ENCODE measurements around the gene THOP1.

The THOP1 gene

DNA sequence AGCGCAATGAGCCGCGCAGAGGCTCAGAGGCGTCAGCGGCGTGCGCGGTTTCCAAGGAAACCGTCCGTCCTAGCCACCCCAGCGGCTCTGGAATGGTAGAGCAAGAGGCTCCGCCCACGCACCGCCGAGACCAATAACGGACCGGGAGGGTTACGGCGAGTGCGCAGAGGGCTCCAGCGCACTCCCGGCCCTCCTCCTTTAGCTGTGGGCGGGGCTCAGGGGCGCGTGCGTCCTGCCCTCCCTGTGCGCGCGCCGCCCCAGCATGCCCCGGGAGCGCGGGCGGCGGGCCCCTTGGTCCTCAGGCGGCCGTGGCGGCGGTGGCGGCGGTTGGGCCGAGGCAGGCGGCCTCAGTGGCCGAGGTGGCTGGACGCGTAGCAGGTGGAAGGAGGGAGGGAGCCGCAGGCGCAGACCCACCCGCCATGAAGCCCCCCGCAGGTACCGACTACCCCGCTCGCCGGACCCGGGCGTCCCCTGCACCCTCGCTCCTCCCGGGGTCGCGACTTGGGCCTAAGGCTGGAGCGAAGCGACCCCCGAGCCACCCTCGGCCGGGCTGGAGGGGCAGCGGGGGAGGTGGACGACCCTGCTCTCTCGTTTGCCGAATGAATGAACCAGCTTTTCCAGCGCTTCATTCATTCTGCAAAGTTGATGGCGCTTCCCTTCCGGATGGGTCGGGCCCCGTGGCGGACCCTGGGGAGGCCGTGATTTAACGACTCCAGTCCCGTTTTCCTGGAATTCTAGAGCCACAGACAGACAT lies at the start of gene THOP1:
TSS of gene THOP1 (plus strand) at position 260 of the 754 bp plus-strand sequence. CDS start at position 420, 160 bp downstream.
- DNase-seq = peak; percentile 99

DNA sequence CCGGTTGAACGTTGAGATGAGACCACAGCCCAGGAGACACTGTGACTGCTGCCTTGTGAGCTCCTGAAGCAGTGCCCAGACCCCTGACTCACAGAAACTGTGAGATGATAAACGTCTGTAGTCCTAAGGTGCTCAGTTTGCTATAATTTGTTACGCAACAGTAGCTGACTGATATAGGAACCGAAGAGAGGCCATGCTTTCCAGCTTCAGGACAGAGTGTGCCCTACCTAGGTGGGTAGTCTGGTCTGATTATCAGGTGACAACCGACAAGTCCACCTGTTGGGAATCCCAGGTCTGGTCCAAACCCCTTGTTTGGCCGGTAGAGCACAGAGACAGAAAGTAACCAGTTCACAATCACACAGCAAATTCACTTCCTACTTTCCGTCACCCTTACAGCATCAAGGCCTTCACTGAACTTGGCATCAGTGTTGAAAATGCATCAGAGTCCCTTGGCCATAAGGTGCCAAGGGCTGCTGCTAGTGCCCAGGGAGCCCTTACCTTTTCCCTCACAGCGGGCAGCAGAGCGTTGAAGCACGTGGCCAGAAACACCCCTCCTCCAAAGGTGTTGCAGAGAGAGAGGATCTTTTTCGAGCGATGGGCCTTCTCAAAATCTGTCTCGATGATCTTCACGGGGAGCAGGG lies 48.6 kb upstream of the THOP1 start:
- no peak for DNase-seq

DNA sequence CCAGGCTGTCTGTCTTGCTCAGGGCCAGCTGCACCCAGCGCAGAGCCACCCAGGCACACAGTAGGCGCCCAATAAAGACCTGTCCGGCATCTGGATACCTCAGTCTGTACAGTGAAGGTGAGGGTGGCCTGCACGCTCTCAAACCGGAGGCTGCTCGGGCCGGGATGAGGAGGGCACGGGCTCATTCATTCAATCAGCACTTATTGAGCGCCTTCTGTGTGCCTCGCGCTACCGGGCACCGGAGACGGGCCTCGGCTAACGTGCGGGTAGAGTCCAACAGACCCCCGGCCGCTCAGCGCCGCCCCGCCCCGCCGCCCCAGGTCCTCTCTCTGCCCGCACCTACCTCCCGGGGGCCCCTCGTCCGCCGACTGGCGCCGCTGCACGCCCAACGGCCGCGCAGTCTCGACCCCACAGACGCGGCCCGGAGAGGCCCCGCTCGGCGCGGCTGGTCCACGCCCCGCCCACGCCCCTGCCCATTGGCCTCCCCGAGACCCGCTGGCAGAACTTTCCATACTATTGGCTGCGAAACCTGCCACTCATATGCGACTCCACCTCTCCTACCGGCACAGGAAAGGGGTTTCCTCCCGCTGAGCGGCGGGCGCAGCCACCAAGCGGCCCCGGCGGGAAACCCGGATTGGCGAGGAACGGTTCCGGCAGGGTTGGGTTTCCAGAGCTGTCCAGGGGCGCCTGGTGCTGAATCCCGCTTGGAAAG lies 45.5 kb upstream of the THOP1 start, which contains the start of gene SLC39A3:
TSS of gene SLC39A3 (minus strand) at position 416 of the 712 bp plus-strand sequence. CDS start 2,760 bp downstream, outside the sequence.
- peak; percentile 100 for DNase-seq

DNA sequence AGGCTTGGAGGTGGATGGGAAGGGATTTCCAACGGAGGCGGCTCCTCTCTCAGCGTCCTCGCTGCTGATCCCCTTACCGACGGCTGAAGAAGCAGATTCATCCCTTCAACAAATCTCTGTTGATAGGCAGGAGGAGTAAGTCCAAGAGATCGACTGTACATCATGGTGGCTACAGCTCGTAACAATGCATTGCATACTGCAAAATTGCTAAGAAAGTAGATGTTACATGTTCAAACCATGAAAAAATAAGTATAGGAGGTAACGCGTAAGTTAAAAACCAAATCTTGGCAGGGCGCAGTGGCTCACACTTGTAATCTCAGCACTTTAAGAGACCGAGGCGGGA lies 45.0 kb upstream of the THOP1 start:
- DNase-seq = no peak

DNA sequence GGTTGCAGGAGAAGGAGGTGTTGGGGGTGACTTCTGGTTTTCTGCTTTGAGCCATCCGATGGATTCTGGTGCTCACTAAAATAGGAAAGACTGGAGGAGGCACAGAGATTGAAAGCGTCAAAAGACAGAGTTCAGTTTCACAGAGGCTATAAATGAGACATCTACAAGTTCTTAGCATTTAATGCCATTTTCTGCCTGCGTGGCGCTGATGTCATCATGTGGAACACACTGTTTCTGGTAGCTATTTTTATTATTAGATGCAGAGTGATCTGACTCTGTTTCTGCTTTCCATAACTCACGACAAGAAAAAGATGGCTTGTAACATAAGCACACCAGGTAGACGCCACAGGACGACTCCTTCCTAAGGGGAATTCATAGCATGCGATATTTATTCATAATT lies 42.2 kb upstream of the THOP1 start:
- no peak for DNase-seq

DNA sequence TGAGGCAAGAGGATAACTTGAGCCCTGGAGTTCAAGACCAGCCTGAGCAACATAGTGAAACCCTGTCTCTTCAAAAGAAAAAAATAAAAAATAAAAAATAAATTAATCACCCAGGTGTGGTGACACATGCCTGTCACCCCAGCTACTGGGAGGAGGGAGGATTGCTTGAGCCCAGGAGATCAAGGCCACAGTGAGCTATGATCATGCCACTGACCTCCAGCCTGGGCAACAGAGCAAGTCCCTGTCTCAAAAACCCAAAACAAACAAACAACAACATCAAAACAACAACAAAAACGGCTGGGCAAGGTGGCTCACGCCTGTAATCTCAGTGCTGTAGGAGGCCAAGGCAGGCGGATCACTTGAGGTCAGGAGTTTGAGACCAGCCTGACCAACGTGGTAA lies 41.2 kb upstream of the THOP1 start:
- no peak for DNase-seq

DNA sequence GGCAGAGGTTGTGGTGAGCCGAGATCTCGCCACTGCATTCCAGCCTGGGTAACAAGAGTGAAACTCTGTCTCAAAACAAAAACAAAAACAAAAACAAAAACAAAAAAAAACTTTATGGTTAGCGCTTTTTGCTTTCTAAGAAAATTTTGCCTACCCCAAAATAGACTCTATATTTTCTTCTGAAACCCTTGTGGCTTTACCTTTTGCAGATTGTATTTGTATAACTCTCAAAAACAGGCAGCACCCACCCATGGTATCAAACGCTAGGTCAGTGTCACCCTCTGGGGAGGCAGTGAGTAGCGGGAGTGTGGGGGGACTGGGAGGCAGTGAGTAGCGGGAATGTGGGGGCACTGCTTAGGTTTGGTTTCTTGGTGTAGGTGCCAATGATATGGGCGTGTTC lies 38.0 kb upstream of the THOP1 start:
- no peak for DNase-seq

DNA sequence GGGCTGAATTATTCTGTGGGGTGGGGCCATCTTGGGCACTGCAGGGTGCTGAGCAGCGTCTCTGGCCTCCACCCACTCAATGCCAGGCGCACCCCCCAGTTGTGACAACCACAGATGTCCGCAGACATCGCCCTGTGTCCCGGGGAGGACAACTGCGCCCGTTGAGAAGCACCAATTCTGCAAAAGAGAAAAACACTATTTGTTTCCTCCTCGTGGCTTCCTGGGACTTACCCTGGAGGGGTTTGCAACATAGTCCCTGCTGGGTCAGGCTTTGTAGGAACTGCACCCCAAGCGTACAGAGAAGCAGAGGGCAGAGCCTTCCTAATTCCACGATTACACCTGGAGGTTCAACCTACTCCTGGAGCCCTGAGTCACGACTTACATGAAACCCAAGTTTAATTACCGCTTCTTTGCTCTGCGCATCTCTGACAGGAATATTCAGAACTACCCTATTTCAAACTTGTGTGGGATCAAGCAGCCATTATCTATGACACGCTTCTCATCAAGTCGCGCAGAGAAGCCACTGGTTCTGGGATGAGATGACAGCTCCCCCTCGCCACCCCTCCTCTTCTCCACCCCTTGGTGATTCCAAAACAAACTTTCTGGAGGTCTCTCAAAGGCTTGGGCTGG lies 34.4 kb upstream of the THOP1 start:
- DNase-seq = no peak

DNA sequence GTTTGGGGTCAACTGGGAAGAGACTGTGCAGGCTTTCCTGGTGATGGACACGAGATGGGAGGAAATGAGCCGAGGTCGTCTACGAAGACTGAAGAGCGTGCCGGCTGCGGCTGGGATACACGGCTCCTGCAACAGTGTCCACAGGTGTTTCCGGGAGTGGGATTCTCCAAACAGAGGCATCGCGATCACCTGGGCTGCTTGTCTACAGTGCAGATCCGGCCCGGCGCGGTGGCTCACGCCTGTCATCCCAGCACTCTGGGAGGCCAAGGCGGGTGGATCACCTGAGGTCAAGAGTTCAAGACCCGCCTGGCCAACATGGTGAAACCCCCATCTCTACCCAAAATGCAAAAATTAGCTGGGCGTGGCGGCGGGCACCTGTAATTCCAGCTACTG lies 33.9 kb upstream of the THOP1 start:
- DNase-seq = no peak

DNA sequence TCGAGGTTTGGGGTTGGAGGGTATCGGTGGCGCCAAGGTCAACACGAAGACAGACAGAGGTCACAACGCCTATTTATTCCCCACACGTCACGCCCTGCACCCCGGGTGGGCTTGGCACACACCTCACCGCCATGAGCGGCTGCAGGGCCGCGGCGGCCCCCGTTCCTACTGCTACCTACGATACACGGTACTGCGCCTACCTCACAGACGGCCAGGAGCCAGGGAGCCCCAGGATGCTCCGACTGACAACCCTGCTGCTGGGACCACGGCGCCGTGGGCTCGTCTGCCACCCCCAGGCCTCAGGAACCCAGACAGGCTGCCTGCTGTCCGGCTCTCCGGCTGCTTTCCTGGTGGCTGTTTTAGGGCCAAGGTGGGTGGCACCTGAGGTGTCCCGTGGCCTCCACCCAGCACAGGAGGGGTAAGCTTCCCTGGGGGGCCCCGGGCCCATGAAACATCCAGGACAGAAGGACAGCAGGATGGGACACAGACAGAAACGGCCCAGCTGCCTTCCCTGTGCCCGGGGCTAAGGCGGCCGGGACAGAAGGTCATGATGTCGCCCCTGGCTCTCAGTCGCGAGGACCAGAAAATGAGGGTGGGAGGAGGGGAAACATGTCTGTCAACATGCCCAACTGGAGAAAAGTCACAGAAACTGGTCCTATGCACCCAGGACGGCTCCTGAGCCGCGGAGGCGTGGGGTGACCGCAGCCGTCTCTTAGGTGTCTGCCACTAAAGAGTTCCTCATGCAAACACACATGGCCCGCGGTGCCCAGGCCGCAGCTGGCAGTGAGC lies 30.4 kb upstream of the THOP1 start:
- DNase-seq = no peak

DNA sequence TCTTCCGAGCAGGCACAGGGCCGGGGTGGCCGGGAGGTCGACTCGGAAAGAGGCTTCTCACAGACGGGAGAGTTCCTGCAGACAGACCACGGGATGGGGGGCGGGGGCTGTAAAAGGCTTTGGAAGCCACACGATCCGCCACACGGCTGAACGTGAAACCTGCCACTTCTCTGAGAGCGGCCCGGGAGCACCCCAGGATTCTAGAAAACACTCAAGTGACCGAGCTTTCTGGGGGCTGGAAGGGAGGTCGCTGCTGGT lies 29.9 kb upstream of the THOP1 start:
- DNase-seq = no peak

DNA sequence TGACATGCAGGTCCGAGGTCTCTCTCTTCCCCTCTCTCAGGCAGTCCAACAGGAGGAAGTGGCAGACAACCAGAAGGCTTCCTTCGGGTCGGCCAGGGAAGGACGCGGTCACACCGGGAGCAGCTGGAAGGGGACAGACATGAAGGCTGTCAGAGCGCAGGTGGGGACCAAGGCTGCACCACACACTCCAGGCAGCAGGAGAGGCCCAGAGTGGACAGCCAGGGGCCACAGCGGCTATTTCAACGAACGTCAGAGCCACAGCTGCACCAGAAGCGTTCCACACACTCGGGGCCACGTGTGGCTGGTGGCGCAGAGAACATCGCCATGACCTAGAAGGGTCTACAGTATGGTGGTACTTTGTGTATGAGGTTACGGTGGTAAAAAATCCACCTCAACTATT lies 29.5 kb upstream of the THOP1 start:
- no peak for DNase-seq

DNA sequence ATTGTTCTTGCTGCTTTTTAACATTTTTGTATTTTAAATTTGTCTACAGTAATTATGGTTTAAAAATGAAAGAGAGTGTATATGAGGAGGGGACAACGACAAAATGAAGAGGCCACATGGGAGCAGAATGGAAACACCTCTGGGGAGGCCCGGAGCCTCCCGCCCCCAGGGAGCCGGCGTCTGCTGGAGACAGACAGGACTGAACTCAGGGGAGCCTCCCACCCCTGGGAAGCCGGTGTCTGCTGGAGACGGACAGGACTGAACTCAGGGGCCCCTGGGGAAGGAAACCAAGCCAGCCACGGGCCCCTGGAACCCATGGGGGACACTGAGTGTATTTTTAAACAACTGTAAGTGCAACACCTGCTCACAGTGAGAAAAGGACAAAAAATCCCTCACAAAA lies 28.8 kb upstream of the THOP1 start:
- no peak for DNase-seq

DNA sequence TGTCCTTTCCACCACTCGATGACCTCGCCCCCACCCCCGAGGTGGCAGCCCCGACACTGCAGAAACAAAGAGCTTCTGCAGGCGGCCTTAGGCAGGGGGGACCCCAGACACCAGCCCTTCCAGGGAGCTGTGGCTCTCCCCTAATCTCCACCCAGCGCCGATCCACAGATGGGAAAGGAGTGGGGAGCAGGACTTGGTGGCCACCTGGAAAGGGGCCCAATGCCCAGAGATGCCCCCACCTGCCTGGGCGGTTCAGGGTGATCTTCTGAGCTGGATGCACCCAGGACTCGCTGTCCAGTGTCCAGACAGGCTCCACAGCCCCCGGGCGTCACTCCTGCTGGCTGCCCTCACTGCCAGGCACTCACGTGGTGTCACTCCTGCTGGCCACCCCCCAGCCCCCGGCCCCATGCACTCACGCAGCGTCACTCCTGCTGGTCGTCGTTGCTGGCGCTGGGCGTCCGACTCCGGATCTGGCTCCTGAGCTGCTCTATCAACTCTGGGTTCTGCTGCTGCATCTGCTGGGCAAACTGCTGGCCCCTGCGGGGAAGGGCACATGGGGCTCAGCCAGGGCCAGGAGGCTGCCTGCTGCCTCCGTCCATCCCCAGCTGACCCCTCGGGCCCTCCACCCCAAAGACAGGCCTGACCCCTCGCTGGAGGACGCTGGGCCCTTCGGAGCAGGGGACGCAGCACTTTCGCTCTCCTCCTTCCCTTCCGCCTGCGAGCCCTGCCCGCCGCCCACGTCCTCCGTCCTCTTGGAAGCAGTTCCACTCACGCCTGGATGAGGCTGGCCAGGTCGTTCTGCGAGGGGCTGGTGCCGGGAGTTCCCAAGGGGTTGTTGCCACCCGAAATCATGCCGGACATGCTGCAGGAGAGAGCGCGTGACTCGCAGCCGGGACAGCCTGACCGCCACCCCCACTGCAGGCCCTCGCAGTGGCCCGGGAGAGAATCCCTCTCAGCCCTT lies 28.1 kb upstream of the THOP1 start:
- no peak for DNase-seq

DNA sequence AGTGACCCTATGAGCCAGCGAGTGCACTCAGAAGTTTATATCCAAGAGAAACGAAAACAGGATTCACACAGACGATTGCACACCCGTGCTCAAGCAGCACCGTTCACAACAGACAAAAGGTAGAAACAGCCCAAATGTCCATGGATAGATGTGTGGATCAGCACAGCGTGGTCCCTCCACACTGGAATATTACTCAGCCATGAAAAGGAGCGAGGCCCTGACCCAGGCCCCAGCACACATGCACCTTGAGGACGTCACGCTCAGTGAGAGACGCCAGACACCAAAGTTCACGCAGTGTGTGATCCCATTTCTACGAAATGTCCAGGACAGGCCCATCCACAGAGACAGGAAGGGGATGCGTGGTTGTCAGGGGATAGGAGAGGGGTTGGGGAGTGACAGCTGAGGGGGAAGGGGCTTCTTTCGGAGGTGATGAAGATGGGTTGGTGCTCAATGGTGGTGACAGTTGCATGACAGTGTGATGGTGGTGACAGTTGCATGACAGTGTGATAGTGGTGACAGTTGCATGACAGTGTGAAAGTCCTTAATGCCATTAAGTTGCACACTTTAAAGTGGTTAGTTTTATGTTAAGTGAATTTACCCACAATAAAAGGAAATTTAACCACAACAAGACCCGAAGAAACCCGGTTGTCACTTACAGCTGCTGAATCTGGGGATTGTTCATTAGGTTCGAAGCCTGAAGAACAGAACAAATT lies 26.5 kb upstream of the THOP1 start:
- DNase-seq = no peak

DNA sequence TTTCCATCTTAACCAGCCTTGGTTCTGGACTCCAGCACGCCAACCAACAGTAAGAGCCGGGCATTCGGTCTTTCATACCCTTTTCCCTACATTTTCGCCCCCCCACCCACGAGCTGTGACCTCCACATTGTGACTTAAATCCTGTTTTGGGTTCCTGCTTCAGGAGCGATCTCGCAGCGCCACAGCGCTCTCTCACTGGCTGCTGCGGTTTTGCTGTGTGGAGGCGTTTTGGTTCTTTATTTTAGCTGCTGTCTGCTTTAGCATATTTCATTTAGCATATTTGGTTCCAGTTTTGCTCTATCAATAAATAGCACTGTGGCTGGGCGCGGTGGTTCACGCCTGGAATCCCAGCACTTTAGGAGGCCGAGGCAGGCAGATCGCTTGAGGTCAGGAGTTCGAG lies 25.9 kb upstream of the THOP1 start:
- DNase-seq = no peak

DNA sequence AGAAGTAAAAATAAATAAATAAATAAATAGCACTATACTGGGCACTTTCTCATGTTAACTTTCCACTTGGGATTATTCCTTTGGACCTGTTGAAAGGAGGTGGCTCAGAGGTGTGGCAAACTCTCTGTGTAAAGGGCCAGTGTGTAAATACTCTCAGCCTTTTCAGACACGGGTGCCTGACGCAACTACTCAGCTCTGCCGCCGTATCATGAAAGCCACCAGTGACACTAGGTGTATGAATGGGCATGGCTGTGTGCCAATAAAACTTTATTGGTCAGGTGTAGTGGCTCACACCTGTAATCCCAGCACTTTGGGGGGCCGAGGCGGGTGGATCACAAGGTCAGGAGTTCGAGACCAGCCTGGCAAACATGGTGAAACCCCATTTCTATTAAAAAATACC lies 25.3 kb upstream of the THOP1 start:
- DNase-seq = no peak

DNA sequence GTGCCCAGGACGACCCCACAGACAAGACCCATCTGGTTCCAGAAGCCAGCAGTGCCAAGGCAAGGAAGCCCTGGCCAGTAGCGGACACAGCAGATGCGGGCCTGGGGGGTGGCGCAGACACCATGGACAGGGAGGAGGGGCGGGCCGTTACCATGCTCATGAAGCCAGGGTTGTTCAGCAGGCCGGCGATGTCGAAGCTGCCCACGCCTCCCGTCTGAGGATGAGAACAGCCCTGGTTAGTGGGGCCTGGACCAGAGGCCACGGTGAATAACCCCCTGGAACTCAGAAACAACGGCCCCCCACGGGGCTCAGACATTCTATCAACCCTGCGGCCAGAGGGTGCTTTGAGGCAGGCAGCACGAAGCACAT lies 24.0 kb upstream of the THOP1 start:
- DNase-seq = no peak

DNA sequence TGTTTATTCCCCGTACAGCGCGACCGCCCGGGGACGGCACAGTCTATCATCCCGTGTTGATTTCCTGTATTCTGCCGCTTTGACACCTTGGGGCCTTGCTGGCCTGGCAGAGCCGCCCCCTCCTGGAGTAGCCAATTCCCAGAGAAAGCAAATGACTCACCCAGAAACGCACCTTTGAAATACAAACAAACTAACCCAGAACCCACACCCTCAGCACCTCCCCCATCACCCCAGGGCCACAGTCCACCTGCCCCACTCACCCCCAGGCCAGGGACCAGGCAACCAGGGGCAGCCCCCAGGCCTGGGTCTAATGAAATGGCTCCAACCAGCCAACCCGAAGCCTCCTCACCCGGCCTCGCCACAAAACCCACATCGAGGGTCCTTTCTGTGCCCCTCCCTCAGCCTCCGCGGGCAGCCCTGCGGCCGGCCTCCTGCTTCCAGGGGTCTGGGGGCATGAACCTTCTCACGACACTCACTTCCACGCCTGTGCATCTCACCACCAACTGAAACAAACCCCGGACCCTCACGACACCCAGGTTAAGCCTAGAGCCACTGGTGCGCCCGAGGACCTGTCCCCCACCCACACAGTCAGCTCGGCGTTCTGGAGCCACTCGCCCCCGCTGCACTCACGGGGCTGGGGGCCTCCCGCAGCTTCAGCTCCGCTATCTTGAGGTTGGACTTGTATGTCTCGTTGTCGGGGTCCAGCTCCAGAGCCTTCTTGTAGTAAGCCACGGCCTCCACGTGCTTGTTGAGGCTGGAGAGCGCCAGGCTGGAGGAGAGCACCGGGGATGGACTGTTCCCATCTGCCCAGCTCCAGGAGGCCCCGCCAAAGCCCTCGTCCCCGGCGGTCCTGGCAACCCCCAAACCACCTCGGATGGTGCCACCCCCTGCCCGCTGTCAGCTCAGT lies 23.2 kb upstream of the THOP1 start:
- DNase-seq = no peak
